Esophagus squamous epithelium (tissue), 4 donors: Measurements from ENCODE around the gene HMGB3.

Source experiments
- CTCF ChIP-seq, 6 experiments: fragments of 450-650 bp in 4 of 6; fragments of 200-600 bp in 2 of 6; sonication (generic) in 2 of 6; IDR thresholded peaks; one replicate each; pipeline ENCODE4 v1.5.1; 2016 to 2019; ENCODE audit warnings: antibody characterized with exemption in 6 of 6, mild to moderate bottlenecking in 4 of 6, moderate library complexity in 4 of 6
- POLR2A ChIP-seq, 4 donors: fragments of 450-650 bp; IDR thresholded peaks; one replicate each; pipeline ENCODE4 v1.6.1; 2017; ENCODE audit warnings: antibody characterized with exemption in 4 of 4, mild to moderate bottlenecking in 4 of 4, moderate library complexity in 3 of 4

- no peak for TF ChIP-seq POLR2A (IDR thresholded peaks at IDR 0.05)
- no peak for TF ChIP-seq CTCF (IDR thresholded peaks at IDR 0.05)
These were observed 48.7 kb upstream of the HMGB3 start for GRCh38 chrX:150934453-150934852.
